HG02678 (cell line): ENCODE measurements around the gene CFAP410.

Source experiments
- ATAC-seq: cut with Tn5 transposase; IDR thresholded peaks from one replicate; pipeline ENCODE4 v1.9.1; 2021; ENCODE audit warnings: mild to moderate bottlenecking, moderate library complexity; ENCODE audit not compliant: unreplicated experiment

CFAP410 gene

DNA sequence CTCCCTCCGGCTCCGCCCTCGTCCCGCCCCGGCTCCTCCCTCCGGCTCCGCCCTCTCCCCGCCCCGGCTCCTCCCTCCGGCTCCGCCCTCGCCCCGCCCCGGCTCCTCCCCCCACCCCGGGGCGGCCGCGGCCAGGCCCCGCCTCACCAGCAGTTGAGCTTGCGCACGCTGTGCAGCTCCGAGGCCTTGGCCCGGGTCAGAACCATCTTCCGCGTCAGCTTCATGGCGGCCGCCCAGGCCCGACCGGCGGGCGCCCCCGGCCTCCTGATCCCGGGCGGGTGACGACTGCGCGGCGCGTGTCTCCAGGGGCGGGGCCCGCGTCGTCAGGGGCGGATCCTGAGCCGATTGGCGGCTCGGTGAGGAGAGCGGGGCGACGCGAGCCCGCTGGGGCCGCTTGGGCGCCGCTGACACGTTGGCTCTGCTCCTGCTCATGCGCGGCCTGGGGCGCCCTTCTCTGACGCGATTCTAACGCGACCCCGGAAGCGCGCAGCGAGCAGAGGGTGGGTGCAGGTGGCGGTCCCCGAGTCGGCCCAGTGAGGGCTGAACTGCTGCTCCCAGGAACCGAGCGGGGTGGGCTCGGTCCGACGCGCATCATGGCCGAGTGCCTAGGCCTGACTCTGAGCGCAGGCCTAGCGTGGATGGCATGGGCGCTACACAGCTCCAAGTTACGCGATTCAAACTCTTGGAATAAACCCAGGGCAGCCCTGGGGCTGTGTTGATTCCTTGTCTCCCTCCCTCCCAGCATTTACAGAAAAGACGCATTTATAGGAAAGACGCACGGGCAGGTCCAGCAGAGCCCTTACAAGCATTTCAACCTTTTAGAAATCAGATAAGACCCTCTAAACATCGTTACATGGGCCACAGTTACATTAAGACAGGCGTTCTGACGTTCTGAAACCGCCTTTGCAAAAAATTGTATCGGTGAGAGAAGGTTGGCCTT is at the start of gene CFAP410:
CFAP410 (minus strand) TSS at position 420 of the 940 bp plus-strand sequence; CDS start at position 224, 196 bp downstream.
- ATAC-seq = peak; percentile 88

DNA sequence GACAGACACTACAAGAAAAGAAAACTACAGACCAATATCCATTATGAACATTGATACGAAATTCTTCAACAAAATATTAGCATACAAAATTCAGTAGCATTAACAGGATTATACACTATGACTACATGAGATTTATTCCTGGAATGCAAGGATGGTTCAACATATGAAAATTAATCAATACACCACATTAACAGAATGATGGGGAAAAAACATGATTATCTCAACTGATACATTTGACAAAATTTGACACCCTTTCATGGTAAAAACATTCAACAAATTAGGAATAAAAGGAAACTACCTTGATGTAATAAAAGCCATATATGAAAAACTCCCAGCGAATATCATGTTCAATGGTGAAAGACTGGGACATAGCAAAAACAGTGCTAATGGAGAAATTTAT is 45.8 kb upstream of the CFAP410 start:
- no peak for ATAC-seq

DNA sequence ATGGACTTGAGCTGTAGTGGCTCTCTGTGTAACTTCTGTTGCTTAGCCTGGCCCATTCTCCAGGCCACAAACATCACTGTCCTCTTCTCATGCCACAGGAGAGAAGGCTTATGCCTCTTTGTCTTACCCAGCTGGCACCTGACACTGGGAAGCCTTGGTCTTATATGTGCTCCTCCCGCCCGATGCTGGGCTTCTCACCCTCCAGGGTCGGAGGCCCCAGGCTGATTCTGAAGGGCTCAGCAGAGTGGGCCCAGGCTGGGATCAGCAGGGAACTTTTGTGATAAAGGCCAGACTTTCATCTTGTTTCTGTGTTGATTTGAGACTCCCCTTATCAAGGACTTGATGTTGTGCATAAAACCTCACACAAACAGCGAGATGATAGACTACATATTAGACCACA is 44.0 kb upstream of the CFAP410 start:
- ATAC-seq = no peak

DNA sequence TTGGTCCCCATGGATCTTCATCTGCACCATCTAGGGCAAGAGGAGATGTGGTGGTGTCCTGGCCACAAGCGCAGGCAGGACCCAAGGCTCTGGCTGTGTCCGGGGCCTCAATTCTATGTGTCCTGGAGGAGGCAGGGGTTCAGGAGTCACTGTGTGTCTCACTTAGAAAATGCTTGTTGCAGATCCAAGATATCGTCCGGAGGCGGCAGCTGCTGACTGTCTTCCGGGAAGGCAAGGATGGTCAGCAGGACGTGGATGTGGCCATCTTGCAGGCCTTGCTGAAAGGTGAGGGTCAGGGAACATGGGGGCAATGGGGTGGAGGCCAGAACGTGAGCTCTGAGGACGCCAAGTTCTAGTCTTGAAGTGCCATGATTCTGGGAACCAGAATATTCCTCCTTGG is 43.3 kb upstream of the CFAP410 start:
- ATAC-seq = no peak

DNA sequence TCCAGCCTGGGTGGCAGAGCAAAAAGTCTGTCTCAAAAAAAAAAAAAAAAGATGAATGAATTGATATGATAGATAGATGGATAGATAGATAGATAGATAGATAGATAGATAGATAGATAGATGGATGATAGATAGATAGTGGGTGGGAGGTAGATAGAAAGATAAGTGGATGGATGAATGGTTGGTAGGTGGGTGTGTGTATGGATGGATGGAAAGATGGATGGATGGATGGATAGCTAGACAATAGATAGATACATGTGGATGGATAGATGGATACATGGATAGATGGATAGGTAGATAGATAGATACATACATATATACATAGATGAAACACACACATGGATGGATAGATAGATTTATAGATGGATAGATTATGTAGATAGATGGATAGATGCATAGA is 42.7 kb upstream of the CFAP410 start:
- no peak for ATAC-seq

DNA sequence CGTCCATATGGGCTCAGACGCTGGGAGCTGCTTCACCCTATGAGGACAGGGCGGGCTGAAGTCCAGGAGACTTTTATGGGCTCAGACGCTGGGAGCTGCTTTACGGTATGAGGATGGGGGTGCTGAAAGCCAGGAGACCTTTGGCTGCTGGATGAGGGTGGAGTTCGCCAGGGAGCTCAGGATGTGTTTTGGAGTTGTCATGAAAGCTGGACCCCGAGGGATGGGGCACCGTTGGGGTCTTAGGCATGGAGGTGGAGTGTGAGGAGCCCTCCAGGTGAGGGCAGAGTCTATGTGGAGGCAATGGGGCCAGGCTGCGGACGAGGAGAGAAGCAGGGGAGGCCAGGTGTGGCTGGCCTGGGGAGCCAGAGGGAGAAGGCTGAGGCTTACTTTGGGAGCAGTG is 41.7 kb upstream of the CFAP410 start:
- ATAC-seq = no peak

DNA sequence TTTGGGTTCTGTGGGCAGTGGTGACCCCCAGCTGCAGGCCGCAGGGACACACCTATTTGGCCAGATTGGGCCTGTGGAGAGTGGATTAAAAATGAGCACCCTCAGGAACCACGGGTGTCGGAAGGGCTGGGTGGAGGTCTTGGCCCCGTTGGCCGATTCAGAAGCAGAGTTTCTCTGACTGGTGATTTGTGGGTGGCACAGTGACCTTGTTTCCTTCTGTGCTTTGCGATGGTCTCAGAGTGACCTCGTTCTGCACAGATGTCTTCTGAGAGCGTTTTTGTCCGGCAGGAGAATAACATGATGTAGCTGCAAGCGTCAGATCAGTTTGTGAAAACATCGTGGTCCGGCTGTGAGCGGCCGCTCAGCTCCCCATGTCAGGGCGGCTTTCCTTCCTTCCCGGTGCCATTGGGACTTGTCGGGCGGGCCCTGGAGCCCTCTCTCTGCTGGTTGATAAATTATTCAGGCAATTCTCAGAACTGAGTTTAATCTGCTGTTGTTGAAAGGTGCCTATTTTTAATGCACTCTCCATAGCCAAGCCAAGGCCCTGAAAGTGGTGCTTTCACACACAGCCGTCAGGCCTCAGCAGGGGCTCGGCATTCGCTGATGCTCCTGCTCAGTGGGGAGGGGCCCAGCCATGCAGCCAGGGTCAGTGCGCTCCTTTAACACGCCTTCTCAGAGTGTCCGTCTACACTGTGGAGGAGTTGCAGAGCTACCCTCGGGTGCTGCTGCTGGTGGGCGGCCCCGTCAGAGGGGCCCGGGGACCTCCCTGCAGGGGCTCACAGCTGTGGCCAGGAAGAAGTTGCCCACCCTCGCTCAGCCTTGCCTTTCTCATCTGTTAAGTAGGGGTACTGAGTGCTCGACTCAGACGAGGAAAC is 41.0 kb upstream of the CFAP410 start:
- ATAC-seq = no peak

DNA sequence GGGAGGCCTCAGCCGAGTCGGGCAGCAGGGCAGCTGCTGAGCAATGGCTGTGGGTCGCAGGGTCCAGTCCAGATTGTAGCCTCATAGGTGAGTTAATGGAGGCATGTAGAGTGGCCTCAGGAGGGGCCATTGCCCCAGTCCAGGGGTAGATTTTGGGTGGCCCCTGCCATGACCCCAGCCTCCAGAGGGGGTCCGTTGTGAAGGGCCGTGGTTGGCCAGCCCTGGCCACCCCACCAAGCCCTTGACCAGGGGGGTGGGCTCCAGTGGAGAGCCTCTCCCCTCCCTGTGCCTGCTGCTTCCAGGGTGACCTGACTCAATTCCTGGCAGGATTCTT is 40.3 kb upstream of the CFAP410 start:
- ATAC-seq = no peak

DNA sequence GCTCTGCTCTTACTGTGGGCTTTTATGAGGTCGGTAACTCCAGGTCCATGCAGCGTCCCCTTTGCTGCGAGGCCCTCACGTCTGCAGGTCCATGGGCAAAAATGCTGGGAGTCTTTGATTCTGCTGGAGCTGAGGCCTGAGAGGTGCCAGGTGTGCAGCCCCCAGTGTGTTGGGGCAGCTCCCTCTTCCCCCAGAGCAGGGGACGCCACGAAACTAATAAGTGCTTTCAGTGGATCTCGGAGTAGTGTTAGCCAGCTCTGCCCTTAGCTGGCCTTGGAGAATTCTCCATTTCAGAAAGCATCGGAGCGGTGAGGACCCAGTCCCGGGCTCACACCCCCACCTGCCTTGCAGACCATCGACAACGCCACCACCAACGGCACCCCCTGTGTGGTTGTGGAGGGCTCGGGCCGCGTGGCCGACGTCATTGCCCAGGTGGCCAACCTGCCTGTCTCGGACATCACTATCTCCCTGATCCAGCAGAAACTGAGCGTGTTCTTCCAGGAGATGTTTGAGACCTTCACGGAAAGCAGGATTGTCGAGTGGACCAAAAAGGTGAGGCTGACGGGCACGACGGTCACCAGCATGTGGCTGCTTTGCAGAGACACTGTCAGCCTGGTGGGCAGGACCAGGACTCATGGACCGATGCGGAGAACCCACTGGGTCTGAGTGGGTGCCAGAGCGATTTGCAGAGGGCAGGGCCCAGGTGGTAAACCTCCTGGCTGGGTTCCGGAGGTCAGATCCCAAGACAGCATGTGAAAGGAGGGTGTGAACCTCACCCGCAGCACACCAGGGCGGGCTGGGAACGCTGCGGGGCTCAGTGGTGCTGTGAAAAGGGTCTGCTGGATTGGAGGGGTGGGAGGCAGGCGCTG is 39.7 kb upstream of the CFAP410 start:
- no peak for ATAC-seq

DNA sequence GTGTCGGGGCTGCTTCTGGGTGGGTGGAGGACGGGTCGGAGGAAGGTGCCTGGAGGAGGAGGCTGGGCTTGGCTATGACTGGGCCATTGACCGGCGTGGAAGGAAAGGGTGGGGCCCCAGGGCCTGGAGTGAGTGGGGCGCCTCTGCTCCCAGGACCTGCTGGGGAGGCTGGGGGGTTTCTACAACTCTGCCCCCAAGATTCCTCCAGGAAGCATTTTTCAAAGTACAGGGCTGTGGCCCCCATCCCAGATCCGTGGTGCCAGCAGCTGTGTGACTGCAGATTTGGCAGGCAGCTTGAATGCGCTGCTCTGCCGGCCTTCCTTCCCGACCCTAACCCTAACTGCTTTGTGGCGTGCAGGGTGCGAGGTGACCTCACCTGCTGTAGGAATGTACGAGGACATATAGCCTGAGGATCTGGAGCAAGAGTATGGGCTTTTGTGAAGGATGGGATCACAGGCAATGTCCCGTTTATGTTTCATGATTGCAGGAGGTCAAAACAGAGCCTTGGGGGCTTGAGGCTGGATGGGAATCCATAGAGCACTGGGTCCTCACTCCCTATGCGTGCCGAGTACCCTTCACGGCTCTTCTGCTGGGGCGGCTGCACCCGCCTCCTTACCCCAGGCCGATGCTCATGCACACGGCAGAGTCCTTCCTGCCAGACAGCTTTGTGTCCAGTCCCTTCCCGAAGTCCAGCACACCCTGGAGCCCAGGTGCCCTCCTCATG is 38.9 kb upstream of the CFAP410 start:
- no peak for ATAC-seq

DNA sequence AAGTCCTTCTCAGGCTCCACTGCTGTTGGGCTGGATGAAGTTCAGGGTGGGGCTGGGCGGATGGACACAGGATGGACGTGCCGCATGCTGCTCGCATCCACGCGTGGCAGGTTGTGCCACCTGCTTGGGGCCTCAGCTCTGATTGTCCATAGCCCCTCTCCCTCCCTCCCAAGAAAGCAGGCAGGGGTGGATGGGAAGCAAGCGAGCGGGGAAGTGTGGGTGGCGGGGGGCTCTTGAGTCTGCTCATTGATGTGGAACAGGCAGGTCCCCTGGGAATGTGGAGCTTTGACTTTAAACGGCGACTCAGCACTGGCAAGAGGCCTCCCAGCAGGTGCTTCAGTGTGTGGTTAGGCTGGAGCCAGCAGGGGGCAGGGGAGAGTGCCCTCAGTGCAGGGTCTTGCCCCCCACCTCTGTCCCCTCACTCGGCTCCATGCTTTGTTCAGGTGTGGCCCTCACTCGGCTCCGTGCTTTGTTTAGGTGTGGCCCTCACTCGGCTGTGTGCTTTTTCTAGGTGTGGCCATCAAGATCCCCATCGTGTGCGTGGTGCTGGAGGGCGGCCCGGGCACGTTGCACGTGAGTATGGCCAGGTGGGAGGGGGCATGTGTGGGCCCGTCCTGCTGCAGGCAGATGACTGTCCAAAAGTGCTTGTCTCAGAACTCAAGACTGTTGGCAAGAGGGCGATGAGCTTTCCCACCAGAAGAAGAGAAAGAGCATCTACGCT is 38.2 kb upstream of the CFAP410 start:
- ATAC-seq = no peak

DNA sequence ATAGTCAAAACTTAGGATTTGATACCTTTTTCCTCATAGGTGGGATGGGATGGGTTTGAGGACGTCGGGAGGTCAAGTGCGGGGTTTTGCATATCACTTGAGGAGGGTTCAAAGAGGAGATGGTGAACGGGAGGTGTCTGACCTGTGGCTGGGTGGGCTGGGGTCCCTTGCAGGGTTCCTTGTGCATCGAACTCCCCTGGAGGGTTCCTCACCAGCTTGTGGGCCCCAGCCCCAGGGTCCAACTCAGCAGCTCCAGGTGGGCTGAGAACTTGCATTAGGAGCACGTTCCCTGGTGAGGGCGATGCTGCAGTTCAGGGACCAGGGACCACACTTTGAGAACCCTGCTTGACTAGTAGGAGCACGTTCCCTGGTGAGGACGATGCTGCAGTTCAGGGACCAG is 37.4 kb upstream of the CFAP410 start:
- no peak for ATAC-seq

DNA sequence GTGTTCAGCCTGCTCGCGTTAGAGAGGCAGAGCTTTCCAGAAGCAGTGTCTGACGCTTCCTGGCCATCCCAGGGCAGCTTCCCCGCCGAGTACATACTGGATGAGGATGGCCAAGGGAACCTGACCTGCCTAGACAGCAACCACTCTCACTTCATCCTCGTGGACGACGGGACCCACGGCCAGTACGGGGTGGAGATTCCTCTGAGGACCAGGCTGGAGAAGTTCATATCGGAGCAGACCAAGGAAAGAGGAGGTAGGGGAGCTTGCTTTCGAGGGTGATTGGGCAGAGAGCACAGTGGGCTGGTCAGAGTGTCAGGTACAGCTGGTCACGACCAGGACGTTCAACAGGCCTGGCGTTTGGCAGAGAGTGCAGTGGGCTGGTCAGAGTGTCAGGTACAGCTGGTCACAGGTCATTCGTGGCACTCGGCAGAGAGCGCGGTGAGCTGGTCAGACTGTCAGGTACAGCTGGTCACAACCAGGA is 36.6 kb upstream of the CFAP410 start:
- ATAC-seq = no peak

DNA sequence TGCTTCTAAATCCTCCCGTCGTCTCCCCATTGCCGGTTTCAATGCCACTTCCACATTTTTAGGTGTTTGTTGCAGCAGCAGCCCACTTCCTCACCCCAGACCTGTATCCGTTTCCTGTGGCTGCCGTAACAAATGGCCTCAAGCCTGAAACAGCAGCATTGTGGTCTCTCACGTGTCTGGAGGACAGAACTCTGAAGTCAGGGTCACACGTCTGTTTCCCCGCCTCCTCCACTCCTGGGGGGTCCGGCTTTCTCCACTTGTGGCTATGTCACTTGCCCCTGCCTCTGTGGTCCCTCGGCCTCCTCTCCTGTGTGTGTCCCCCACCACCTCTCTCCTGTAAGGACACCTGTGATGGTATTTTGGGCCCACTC is 36.1 kb upstream of the CFAP410 start:
- no peak for ATAC-seq

DNA sequence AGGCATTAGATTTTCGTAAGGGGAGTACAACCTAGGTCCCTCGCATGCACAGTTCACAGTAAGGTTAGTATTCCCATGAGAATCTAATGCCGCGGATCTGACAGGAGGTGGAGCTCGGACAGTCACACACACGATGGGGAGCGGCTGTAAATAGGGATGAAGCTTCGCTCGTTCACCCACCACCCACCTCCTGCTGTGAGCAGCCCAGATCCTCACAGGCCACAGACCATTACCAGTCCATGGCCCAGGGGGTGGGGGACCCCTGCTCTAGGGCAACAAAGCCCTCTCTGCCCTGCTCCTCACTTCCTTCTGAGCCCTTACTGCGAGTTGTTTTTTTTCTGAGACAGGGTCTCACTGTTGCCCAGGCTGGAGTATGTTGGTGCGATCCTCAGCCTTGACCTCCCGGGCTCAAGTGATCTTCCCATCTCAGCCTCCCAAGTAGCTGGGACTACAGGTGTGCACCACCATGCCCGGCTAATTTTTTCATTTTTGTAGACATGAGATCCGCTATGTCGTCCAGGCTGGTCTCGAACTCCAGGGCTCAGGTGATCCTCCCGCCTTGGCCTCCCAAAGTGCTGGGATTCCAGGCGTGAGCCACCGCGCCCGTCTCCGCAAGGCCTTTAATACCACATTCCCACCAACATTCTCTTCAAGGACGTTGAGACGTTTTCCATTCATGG is 35.6 kb upstream of the CFAP410 start:
- ATAC-seq = no peak

DNA sequence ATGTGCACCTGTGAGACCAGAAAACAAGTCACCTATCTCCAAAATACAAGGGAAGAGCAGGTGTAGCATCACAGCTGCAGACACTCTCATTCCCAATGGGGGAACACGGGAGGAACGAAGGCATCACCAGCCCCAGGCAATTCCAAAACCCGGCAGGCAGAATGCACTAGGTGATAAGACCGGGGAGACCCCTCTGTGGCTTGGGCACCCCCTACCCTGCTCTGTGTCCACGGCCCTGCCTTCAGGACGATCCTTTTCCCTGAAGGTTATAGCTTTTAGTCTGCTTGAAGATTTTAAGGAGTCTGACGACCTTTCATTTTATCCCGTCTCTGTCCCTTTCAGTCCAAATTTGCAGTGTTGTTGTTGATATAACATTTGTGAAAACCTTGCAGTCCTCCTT is 33.4 kb upstream of the CFAP410 start:
- ATAC-seq = no peak

DNA sequence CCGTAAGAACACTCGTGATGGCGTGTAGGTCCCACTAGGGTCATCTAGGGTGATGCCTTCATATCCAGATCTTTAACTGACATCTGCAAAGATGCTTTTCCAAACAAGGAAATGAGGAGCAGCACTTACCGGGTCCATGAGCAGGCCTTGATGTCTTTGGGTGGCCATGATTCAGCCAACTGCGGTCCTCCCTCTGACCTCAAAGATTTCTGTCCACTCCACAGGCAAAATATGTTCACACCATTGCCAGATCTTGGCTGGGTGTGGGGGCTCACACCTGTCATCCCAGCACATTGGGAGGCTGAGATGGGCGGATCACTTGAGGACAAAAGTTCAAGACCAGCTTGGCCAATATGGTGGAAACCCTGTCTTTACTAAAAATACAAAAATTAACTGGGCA is 32.4 kb upstream of the CFAP410 start:
- ATAC-seq = no peak

DNA sequence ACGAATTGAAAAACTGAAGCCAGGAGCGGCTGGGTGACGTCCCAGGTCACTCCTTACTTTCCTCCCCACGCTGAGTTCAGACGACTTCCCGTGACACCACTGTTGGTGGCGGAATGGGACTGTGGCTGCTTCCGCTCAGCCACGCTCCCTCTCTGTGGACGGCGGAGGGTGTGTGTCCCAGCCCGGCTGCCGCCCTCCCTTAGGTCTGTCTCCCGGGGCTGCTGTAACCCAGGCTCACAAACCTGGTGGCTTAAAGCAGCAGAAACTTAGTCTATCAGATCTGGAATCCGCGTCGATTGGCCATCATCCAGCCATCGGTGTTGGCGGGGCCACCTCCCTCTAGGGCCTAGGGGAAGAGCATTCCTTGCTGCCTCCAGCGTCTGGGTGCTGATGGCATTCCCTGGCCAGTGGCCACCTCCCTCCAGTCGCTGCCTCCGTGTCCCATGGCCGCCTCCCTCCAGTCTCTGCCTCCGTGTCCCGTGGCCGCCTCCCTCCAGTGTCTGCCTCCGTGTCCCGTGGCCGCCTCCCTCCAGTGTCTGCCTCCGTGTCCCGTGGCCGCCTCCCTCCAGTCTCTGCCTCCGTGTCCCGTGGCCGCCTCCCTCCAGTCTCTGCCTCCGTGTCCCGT is 31.7 kb upstream of the CFAP410 start:
- no peak for ATAC-seq
